Neural cell (in vitro differentiated cells): ENCODE measurements around the gene BIN2.

Experiments used
- EP300 ChIP-seq: fragments of 450-650 bp; conservative IDR thresholded peaks from 2 replicates; pipeline ENCODE4 v1.6.1; 2014; ENCODE audit warnings: antibody characterized with exemption, mild to moderate bottlenecking, moderate library complexity; ENCODE audit not compliant: poor library complexity, severe bottlenecking
- EZH2 ChIP-seq: fragments of 200-600, 300-800 bp; shearing (Covaris generic), sonication (generic); IDR thresholded peaks from 2 replicates; pipeline ENCODE4 v1.6.1; 2014; ENCODE audit warnings: antibody characterized with exemption, low read length, borderline replicate concordance, mild to moderate bottlenecking; ENCODE audit not compliant: insufficient read depth, poor library complexity, severe bottlenecking
- MXI1 ChIP-seq: fragments of 450-650 bp; conservative IDR thresholded peaks from 2 replicates; pipeline ENCODE4 v1.6.1; 2014; ENCODE audit warnings: antibody characterized with exemption, mild to moderate bottlenecking; ENCODE audit not compliant: poor library complexity, severe bottlenecking
- POLR2AphosphoS5 ChIP-seq: IDR thresholded peaks from 2 replicates; pipeline ENCODE4 v1.6.1; 2012
- RAD21 ChIP-seq: fragments of 450-650 bp; conservative IDR thresholded peaks from 2 replicates; pipeline ENCODE4 v1.6.1; 2014; ENCODE audit warnings: antibody characterized with exemption, mild to moderate bottlenecking, moderate library complexity
- SMC3 ChIP-seq: fragments of 450-650 bp; conservative IDR thresholded peaks from 2 replicates; pipeline ENCODE4 v1.6.1; 2014; ENCODE audit warnings: antibody characterized with exemption, mild to moderate bottlenecking, moderate library complexity; ENCODE audit not compliant: poor library complexity
- TAF1 ChIP-seq: IDR thresholded peaks from 2 replicates; pipeline ENCODE4 v1.6.1; 2012; ENCODE audit warnings: low read depth
- TF ChIP-seq, protein P1 (sequence below): fragments of 450-650 bp; IDR thresholded peaks from 2 replicates; pipeline ENCODE4 v1.5.1; 2014; ENCODE audit warnings: antibody characterized with exemption, mild to moderate bottlenecking, moderate library complexity; ENCODE audit not compliant: poor library complexity, severe bottlenecking
- TF ChIP-seq, protein P2 (sequence below): IDR thresholded peaks from 2 replicates; pipeline ENCODE4 v1.6.1; 2012; ENCODE audit warnings: borderline replicate concordance

DNA sequence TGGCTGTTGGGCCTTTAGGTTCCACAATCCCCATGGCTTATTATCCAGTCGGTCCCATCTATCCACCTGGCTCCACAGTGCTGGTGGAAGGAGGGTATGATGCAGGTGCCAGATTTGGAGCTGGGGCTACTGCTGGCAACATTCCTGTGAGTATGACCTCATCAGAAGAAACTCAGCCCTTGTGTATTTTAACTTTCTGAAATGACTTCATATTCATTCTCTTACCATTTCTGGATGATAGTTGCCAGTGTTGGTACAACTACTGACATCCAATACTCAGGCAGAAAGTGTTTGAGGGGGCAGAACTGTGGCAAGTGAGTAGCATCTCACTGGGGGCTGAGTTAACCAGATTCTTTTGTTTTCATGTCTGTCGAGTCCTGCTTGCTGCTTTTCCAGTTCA is 83.0 kb downstream of the BIN2 start:
- TF ChIP-seq TAF1 = no peak
- TF ChIP-seq, protein P1, sequence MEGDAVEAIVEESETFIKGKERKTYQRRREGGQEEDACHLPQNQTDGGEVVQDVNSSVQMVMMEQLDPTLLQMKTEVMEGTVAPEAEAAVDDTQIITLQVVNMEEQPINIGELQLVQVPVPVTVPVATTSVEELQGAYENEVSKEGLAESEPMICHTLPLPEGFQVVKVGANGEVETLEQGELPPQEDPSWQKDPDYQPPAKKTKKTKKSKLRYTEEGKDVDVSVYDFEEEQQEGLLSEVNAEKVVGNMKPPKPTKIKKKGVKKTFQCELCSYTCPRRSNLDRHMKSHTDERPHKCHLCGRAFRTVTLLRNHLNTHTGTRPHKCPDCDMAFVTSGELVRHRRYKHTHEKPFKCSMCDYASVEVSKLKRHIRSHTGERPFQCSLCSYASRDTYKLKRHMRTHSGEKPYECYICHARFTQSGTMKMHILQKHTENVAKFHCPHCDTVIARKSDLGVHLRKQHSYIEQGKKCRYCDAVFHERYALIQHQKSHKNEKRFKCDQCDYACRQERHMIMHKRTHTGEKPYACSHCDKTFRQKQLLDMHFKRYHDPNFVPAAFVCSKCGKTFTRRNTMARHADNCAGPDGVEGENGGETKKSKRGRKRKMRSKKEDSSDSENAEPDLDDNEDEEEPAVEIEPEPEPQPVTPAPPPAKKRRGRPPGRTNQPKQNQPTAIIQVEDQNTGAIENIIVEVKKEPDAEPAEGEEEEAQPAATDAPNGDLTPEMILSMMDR = no peak
- no peak for TF ChIP-seq RAD21
- TF ChIP-seq, protein P2, sequence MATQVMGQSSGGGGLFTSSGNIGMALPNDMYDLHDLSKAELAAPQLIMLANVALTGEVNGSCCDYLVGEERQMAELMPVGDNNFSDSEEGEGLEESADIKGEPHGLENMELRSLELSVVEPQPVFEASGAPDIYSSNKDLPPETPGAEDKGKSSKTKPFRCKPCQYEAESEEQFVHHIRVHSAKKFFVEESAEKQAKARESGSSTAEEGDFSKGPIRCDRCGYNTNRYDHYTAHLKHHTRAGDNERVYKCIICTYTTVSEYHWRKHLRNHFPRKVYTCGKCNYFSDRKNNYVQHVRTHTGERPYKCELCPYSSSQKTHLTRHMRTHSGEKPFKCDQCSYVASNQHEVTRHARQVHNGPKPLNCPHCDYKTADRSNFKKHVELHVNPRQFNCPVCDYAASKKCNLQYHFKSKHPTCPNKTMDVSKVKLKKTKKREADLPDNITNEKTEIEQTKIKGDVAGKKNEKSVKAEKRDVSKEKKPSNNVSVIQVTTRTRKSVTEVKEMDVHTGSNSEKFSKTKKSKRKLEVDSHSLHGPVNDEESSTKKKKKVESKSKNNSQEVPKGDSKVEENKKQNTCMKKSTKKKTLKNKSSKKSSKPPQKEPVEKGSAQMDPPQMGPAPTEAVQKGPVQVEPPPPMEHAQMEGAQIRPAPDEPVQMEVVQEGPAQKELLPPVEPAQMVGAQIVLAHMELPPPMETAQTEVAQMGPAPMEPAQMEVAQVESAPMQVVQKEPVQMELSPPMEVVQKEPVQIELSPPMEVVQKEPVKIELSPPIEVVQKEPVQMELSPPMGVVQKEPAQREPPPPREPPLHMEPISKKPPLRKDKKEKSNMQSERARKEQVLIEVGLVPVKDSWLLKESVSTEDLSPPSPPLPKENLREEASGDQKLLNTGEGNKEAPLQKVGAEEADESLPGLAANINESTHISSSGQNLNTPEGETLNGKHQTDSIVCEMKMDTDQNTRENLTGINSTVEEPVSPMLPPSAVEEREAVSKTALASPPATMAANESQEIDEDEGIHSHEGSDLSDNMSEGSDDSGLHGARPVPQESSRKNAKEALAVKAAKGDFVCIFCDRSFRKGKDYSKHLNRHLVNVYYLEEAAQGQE = no peak
- TF ChIP-seq EP300 = no peak
- no peak for TF ChIP-seq POLR2AphosphoS5
- TF ChIP-seq EZH2 = no peak
- TF ChIP-seq MXI1 = no peak
- no peak for TF ChIP-seq SMC3
